Panc1 (cell line): ENCODE data around the gene PAX7. TPM values are rescaled to one million over a fixed set of nuclear protein-coding genes. Genes with fewer than 3 reads are reported as not detected.

Experiments used
- ATAC-seq: fragments of 200-7000 bp; cut with Tn5 transposase; 2 replicates; pipeline ENCODE4 v1.9.1; 2020; ENCODE audit warnings: mild to moderate bottlenecking, moderate library complexity
- BruUV-seq: library from RNA; stranded (reverse); fragments of 400-500 nt; replicated peaks from 2 replicates; lab custom pipeline; 2021; lab: Mats Ljungman, UMichigan
- CTCF ChIA-PET: fragments of 300-600 bp; sonication (Branson Sonifier 250); formaldehyde crosslinking; loops from one replicate; lab custom pipeline; 2022; ENCODE audit warnings: antibody characterized with exemption; lab: Charles Lee
- POLR2A ChIA-PET: fragments of 300-600 bp; sonication (Branson Sonifier 250); formaldehyde crosslinking; loops from one replicate; lab custom pipeline; 2022; ENCODE audit warnings: antibody characterized with exemption; lab: Charles Lee
- DNase-seq: peaks from one replicate; pipeline ENCODE4 v3.0.0-alpha.2; 2010; ENCODE audit warnings: low read depth, low spot score
- H3K27ac ChIP-seq: 2 replicates; pipeline ENCODE4 v1.5.1; 2011; ENCODE audit warnings: mild to moderate bottlenecking, low read length, inconsistent platforms
- H3K27me3 ChIP-seq: fragments of 200-500 bp; sonication (Bioruptor generic); 2 replicates; pipeline ENCODE4 v1.6.0; 2014; ENCODE audit warnings: low read length, inconsistent platforms; ENCODE audit not compliant: control insufficient read depth, insufficient read depth
- H3K36me3 ChIP-seq: fragments of 200-500 bp; sonication (Bioruptor generic); 2 replicates; pipeline ENCODE4 v1.5.1; 2014; ENCODE audit warnings: inconsistent platforms, mild to moderate bottlenecking, low read length, moderate library complexity; ENCODE audit not compliant: control insufficient read depth, insufficient read depth
- H3K4me1 ChIP-seq: 2 replicates; pipeline ENCODE4 v1.5.1; 2011; ENCODE audit warnings: inconsistent platforms, mild to moderate bottlenecking, low read length, moderate library complexity; ENCODE audit not compliant: control insufficient read depth, insufficient read depth
- H3K4me3 ChIP-seq, 2 experiments: 2 replicates each; pipeline ENCODE4 v1.5.1; 2011 to 2012; ENCODE audit warnings: low read depth in 2 of 2, low read length in 2 of 2, mild to moderate bottlenecking in 2 of 2, inconsistent platforms in 1 of 2, moderate library complexity in 1 of 2
- H3K9me3 ChIP-seq: fragments of 200-500 bp; sonication (Bioruptor generic); 2 replicates; pipeline ENCODE4 v1.5.1; 2014; ENCODE audit warnings: low read depth, mild to moderate bottlenecking, inconsistent platforms, low read length, moderate library complexity; ENCODE audit not compliant: control insufficient read depth, insufficient read depth
- CTCF ChIP-seq: fragments of 450-650 bp; IDR thresholded peaks from 2 replicates; pipeline ENCODE4 v1.5.1; 2017; ENCODE audit warnings: mild to moderate bottlenecking
- POLR2AphosphoS5 ChIP-seq: IDR thresholded peaks from 2 replicates; pipeline ENCODE4 v1.6.1; 2012; ENCODE audit warnings: mild to moderate bottlenecking, low read depth, low read length, moderate library complexity
- REST ChIP-seq, 2 experiments: IDR thresholded peaks; 2 replicates each; pipeline ENCODE4 v1.6.1; 2011 to 2012; ENCODE audit warnings: low read depth in 2 of 2, control low read depth in 1 of 2, low read length in 1 of 2, mild to moderate bottlenecking in 1 of 2, moderate library complexity in 1 of 2; ENCODE audit not compliant: insufficient read depth in 1 of 2
- SIN3A ChIP-seq: IDR thresholded peaks from 2 replicates; pipeline ENCODE4 v1.6.1; 2012; ENCODE audit warnings: low read depth, mild to moderate bottlenecking, low read length, moderate library complexity, borderline replicate concordance; ENCODE audit not compliant: insufficient read depth
- TCF7L2 ChIP-seq: IDR thresholded peaks from 2 replicates; pipeline ENCODE4 v1.6.1; 2011; ENCODE audit warnings: mild to moderate bottlenecking, low read depth, low read length, inconsistent platforms
- in situ Hi-C: cut with HindIII; loops from 2 replicates; pipeline ENCODE4 v1.10.0; 2016; ENCODE audit warnings: low sequenced_read_pairs, low pct_unique_long_range_greater_than_20kb
- intact Hi-C: fragments of 100-400 bp; cut with micrococcal nuclease; formaldehyde crosslinking; loops from one replicate; pipeline ENCODE4 v1.10.0; 2022; ENCODE audit not compliant: unreplicated experiment
- total RNA-seq: library from RNA; stranded (reverse); gene quantifications from one replicate; pipeline ENCODE4 v1.2.1, GENCODE V29; 2021; ENCODE audit not compliant: unreplicated experiment

Gene PAX7
- total RNA-seq, 1 experiment from 2014 or later = not detected

- Histone ChIP-seq H3K4me3 (no peak overlapping the region), H3K27me3 (no peaks in the 10 kb centered on the region; the same call in 1 of the 2 replicates), H3K27ac (no peak overlapping the region), H3K36me3 (no peaks in the 10 kb centered on the region), H3K9me3 (no peaks in the 10 kb centered on the region), H3K4me1 (peaks cover 21% of the 10 kb centered on the region)
- DNase-seq (no peak), ATAC-seq (no peak)
- intact Hi-C loops = no loop called here
- ChIA-PET CTCF (interaction anchor here (1.3 kb wide), 1 partner anchor 71 kb away, joined by 4 read pairs; no protein-coding TSS in a partner anchor), POLR2A (no interaction called here)
- in situ Hi-C loops = no loop called here
- BruUV-seq = no TSS peak
- TF ChIP-seq TCF7L2 (no peak), REST (IDR thresholded peaks at IDR 0.05; ENCODE audit: insufficient read depth in 1 of 2, low read depth in 2 of 2, low read length in 1 of 2) (no peak), SIN3A (no peak), POLR2AphosphoS5 (no peak)
These were observed 37.4 kb downstream of the PAX7 start for GRCh38 chr1:18668046-18668445.

- no peak overlapping the region for H3K4me3 ChIP-seq
- no TSS peak for BruUV-seq
- in situ Hi-C loops = no loop called here
- ChIA-PET CTCF (interaction anchor here (1.3 kb wide), 1 partner anchor 72 kb away, joined by 4 read pairs; no protein-coding TSS in a partner anchor), POLR2A (no interaction called here)
- peaks cover 2% of the 10 kb centered on the region; the same call in 1 of the 2 replicates for H3K27me3 ChIP-seq
- H3K4me1 ChIP-seq = peaks cover 21% of the 10 kb centered on the region
- H3K36me3 ChIP-seq = no peaks in the 10 kb centered on the region
- peak; percentile 32 for DNase-seq
- H3K9me3 ChIP-seq = no peaks in the 10 kb centered on the region
- H3K27ac ChIP-seq = no peak overlapping the region
- ATAC-seq = peak; percentile 89
- no peak for TF ChIP-seq REST (IDR thresholded peaks at IDR 0.05; ENCODE audit: insufficient read depth in 1 of 2, low read depth in 2 of 2, low read length in 1 of 2)
- no peak for TF ChIP-seq TCF7L2
- no peak for TF ChIP-seq SIN3A
- TF ChIP-seq CTCF = no peak
- intact Hi-C loops = no loop called here
These were observed 38.2 kb downstream of the PAX7 start for GRCh38 chr1:18668750-18669404.
